LHCN-M2 (cell line): ENCODE data around the gene CTPS1. TPM values are rescaled to one million over a fixed set of nuclear protein-coding genes. Genes with fewer than 3 reads are reported as not detected.
A peak's percentile ranks its signal among the peaks of the same experiment; 100 is the strongest.

ENCODE experiments used
- DNase-seq: peaks from one replicate; pipeline ENCODE4 v3.0.0-alpha.2; 2012; ENCODE audit warnings: low read depth
- total RNA-seq: library from RNA; depleted of rRNA; stranded (reverse); fragments of >200 nt; gene quantifications from 2 replicates; pipeline ENCODE4 v1.2.3, GENCODE V29; 2014

The CTPS1 gene
- total RNA-seq, 1 experiment from 2014 or later: 55.1 TPM

- no peak for DNase-seq
These were observed 42.9 kb downstream of the CTPS1 start for GRCh38 chr1:41022424-41022823.

GRCh38 chr1:41023279-41023990, 43.9 kb downstream of the CTPS1 start:
- peak; percentile 26 for DNase-seq

- no peak for DNase-seq
These were observed 45.5 kb downstream of the CTPS1 start for GRCh38 chr1:41024953-41025352.

- DNase-seq: no peak
These were observed 46.7 kb downstream of the CTPS1 start for GRCh38 chr1:41025979-41026819.

- no peak for DNase-seq
These were observed 48.6 kb downstream of the CTPS1 start for GRCh38 chr1:41028034-41028642.

- DNase-seq: no peak
These were observed 51.5 kb downstream of the CTPS1 start for GRCh38 chr1:41030872-41031616.

- no peak for DNase-seq
These were observed 52.7 kb downstream of the CTPS1 start for GRCh38 chr1:41032147-41032546.

GRCh38 chr1:41033272-41033671, 53.8 kb downstream of the CTPS1 start:
- no peak for DNase-seq

GRCh38 chr1:41037116-41037903, 57.8 kb downstream of the CTPS1 start:
- no peak for DNase-seq

- DNase-seq: no peak
These were observed 58.6 kb downstream of the CTPS1 start for GRCh38 chr1:41038110-41038509.

- DNase-seq: no peak
These were observed 62.2 kb downstream of the CTPS1 start for GRCh38 chr1:41041614-41042270.

- no peak for DNase-seq
These were observed 64.7 kb downstream of the CTPS1 start for GRCh38 chr1:41044187-41044586.

GRCh38 chr1:41045740-41046139, 66.2 kb downstream of the CTPS1 start:
- peak; percentile 9 for DNase-seq

- no peak for DNase-seq
These were observed 66.9 kb downstream of the CTPS1 start for GRCh38 chr1:41046347-41046775.

- no peak for DNase-seq
These were observed 69.0 kb downstream of the CTPS1 start for GRCh38 chr1:41048540-41048939.

GRCh38 chr1:41051022-41051421, 71.5 kb downstream of the CTPS1 start:
- no peak for DNase-seq

- DNase-seq: no peak
These were observed 73.8 kb downstream of the CTPS1 start for GRCh38 chr1:41053316-41053715.

- DNase-seq: no peak
These were observed 77.4 kb downstream of the CTPS1 start for GRCh38 chr1:41056907-41057306.
